H1 (cell line): ENCODE results near the gene GLS. TPM values are rescaled to one million over a fixed set of nuclear protein-coding genes. Genes with fewer than 3 reads are reported as not detected.

ENCODE experiments used
- BRCA1 ChIP-seq: IDR thresholded peaks from 2 replicates; pipeline ENCODE4 v1.6.1; 2012; ENCODE audit warnings: low read depth, low read length, improper control_type of control experiment
- EGR1 ChIP-seq: IDR thresholded peaks from 2 replicates; pipeline ENCODE4 v1.6.1; 2011; ENCODE audit warnings: low read depth, low read length, borderline replicate concordance
- HDAC2 ChIP-seq, 2 experiments: fragments of 300-600 bp in 1 of 2; sonication (generic) in 1 of 2; IDR thresholded peaks; 2 replicates each; pipeline ENCODE4 v1.6.1; 2011 to 2012; ENCODE audit warnings: low read depth in 2 of 2, low read length in 2 of 2, mild to moderate bottlenecking in 2 of 2, moderate library complexity in 2 of 2, borderline replicate concordance in 1 of 2, inconsistent platforms in 1 of 2
- SP4 ChIP-seq: IDR thresholded peaks from 2 replicates; pipeline ENCODE4 v1.6.1; 2012; ENCODE audit warnings: low read length, inconsistent platforms
- SRF ChIP-seq: IDR thresholded peaks from 2 replicates; pipeline ENCODE4 v1.6.1; 2011; ENCODE audit warnings: mild to moderate bottlenecking, low read depth, low read length, moderate library complexity
- TAF7 ChIP-seq: optimal IDR thresholded peaks from 2 replicates; pipeline ENCODE3; 2011; ENCODE audit warnings: low read depth, mild to moderate bottlenecking, inconsistent platforms, low read length, moderate library complexity, borderline replicate concordance
- polyA plus RNA-seq, 7 experiments: library from polyadenylated mRNA; depleted of rRNA in 3 of 7; stranded (reverse) in 5 of 7; unstranded in 2 of 7; fragments of >200 nt in 5 of 7; fragments of 200-250 nt in 2 of 7; gene quantifications; 1 replicate in 5 of 7; 2 replicates in 1 of 7; 4 replicates in 1 of 7; pipeline versions ENCODE4 v1.2.1 to v1.2.3, GENCODE V29; 2011 to 2013; ENCODE audit warnings: missing spikeins in 2 of 7, mixed read lengths in 2 of 7
- total RNA-seq: library from RNA; stranded (reverse); fragmentation: NEBNext Ultra II Directional; extraction: Animal tissue kit (Norgen Biotek cat#: 25700); gene quantifications from 2 replicates; pipeline ENCODE4 v1.2.1, GENCODE V29; 2021
- TF ChIP-seq, protein P1 (sequence below): IDR thresholded peaks from 2 replicates; pipeline ENCODE4 v1.6.1; 2012; ENCODE audit warnings: inconsistent platforms

The GLS gene
- total and polyA plus RNA-seq, 2 of the 8 experiments (the other 6 are each of a cell fraction or from before 2014, with no cell fraction given): 15.7 to 89.8 TPM

DNA sequence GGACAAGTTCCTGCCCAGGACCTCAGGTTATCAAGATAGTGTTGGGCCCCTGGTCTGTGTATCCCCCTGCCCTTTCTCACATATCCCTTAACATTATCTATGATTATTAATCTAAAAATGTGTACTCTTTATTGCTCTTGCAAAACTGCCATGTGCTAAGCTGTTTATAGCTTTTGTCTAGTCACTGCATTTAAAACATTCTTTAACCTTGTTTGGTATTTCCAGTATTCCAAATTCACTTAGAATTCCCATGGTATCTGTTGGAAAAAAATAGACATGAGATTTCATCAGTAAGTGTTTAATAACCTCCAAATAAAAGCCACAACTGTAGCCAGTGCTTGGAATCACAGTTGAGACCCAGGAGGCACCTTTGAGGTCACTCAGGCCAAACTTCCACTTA, 16.2 kb upstream of the GLS start (continued):
- no peak for TF ChIP-seq BRCA1
- TF ChIP-seq HDAC2 (IDR thresholded peaks at IDR 0.05; ENCODE audit: borderline replicate concordance in 1 of 2, low read depth in 2 of 2, low read length in 2 of 2): no peak
- TF ChIP-seq, protein P1, sequence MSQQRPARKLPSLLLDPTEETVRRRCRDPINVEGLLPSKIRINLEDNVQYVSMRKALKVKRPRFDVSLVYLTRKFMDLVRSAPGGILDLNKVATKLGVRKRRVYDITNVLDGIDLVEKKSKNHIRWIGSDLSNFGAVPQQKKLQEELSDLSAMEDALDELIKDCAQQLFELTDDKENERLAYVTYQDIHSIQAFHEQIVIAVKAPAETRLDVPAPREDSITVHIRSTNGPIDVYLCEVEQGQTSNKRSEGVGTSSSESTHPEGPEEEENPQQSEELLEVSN: no peak
- no peak for TF ChIP-seq EGR1
- TF ChIP-seq SRF: no peak
- no peak for TF ChIP-seq TAF7
- TF ChIP-seq SP4: no peak
